Osteocyte (in vitro differentiated cells): Measurements from ENCODE around the gene WIPI1. TPM values are rescaled to one million over a fixed set of nuclear protein-coding genes. Genes with fewer than 3 reads are reported as not detected.
"Not testable (repeated sequence)": the region's sequence is repeated elsewhere in the genome, so short reads cannot be mapped to it uniquely, and the experiment has no call there.

Experiments used
- DNase-seq: peaks from one replicate; pipeline ENCODE4 v3.0.0; 2021; ENCODE audit warnings: mixed read lengths; ENCODE audit not compliant: unreplicated experiment; ENCODE audit errors: extremely low spot score
- H3K27ac Mint-ChIP-seq: one replicate; pipeline ENCODE4 v1.8.0; 2021; ENCODE audit warnings: mild to moderate bottlenecking, mixed read lengths; ENCODE audit not compliant: unreplicated experiment
- H3K27me3 Mint-ChIP-seq: one replicate; pipeline ENCODE4 v1.8.0; 2021; ENCODE audit warnings: mixed read lengths; ENCODE audit not compliant: unreplicated experiment
- H3K36me3 Mint-ChIP-seq: one replicate; pipeline ENCODE4 v1.8.0; 2021; ENCODE audit warnings: mixed read lengths; ENCODE audit not compliant: unreplicated experiment
- H3K4me1 Mint-ChIP-seq: one replicate; pipeline ENCODE4 v1.8.0; 2021; ENCODE audit warnings: mixed read lengths; ENCODE audit not compliant: unreplicated experiment
- H3K4me3 Mint-ChIP-seq: one replicate; pipeline ENCODE4 v1.8.0; 2021; ENCODE audit warnings: mild to moderate bottlenecking, moderate library complexity, mixed read lengths; ENCODE audit not compliant: unreplicated experiment
- H3K9me3 Mint-ChIP-seq: one replicate; pipeline ENCODE4 v1.8.0; 2021; ENCODE audit warnings: mixed read lengths; ENCODE audit not compliant: unreplicated experiment
- total RNA-seq: library from RNA; stranded (reverse); gene quantifications from 2 replicates; pipeline ENCODE4 v1.2.1, GENCODE V29; 2021
- TF ChIP-seq, protein P1 (sequence below): fragments of 200-600 bp; sonication (generic); IDR thresholded peaks from 2 replicates; pipeline ENCODE4 v1.5.0; 2021; ENCODE audit warnings: antibody characterized with exemption, mild to moderate bottlenecking, moderate library complexity

Gene WIPI1
- total RNA-seq, 1 donor from 2014 or later, result 74.5 TPM

DNA sequence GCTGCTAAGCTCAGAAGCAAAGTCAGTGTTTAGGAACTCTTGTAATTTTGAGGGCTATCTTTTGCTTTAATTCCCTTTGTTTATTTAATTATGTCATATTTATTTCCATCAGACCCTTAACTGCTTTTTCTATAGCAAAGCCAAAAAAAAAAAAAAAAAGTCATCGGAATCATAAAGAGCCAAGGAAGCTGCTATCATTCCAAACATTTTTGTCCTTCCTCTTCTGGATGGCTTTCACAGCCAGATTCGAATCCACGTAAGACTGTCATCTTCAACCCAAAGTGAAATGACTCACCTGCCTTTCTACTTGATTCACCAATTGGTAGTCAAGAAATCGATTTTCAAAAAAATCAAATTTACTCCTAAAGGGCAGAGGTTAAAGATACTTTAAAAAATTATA lies 38.4 kb downstream of the WIPI1 start:
- H3K27ac Mint-ChIP-seq, result no peak overlapping the region
- H3K36me3 Mint-ChIP-seq, result peaks cover 56% of the 10 kb centered on the region
- H3K9me3 Mint-ChIP-seq, result peaks cover 33% of the 10 kb centered on the region
- H3K4me3 Mint-ChIP-seq, result no peak overlapping the region
- TF ChIP-seq, protein P1, sequence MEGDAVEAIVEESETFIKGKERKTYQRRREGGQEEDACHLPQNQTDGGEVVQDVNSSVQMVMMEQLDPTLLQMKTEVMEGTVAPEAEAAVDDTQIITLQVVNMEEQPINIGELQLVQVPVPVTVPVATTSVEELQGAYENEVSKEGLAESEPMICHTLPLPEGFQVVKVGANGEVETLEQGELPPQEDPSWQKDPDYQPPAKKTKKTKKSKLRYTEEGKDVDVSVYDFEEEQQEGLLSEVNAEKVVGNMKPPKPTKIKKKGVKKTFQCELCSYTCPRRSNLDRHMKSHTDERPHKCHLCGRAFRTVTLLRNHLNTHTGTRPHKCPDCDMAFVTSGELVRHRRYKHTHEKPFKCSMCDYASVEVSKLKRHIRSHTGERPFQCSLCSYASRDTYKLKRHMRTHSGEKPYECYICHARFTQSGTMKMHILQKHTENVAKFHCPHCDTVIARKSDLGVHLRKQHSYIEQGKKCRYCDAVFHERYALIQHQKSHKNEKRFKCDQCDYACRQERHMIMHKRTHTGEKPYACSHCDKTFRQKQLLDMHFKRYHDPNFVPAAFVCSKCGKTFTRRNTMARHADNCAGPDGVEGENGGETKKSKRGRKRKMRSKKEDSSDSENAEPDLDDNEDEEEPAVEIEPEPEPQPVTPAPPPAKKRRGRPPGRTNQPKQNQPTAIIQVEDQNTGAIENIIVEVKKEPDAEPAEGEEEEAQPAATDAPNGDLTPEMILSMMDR, result no peak
- H3K4me1 Mint-ChIP-seq, result no peaks in the 10 kb centered on the region
- no peak for DNase-seq
- no peaks in the 10 kb centered on the region for H3K27me3 Mint-ChIP-seq

DNA sequence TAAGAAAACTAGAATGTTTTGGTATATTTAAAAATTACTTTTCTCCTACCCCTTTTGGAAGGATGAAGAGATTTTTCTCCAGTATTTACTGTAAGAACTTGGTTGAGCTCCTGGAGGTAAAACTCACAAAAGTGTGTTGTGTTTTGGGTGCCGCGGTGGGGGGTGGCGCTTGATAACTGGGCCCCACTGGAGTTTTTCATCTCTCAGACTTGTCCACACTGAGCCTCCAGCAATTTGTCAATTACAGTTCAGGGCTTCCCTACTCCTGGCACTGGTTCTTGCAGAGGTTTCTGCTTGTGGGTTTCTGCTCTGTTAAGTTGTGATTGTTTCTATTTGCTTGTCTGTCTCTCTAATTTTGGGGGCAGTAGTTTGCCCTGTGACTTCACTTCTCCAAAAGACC lies 40.0 kb downstream of the WIPI1 start:
- TF ChIP-seq, protein P1, result no peak
- Mint-ChIP-seq H3K36me3 (peaks cover 48% of the 10 kb centered on the region), H3K4me1 (no peaks in the 10 kb centered on the region), H3K9me3 (peaks cover 33% of the 10 kb centered on the region), H3K27ac (no peak overlapping the region), H3K4me3 (no peak overlapping the region), H3K27me3 (no peaks in the 10 kb centered on the region)
- DNase-seq, result no peak

DNA sequence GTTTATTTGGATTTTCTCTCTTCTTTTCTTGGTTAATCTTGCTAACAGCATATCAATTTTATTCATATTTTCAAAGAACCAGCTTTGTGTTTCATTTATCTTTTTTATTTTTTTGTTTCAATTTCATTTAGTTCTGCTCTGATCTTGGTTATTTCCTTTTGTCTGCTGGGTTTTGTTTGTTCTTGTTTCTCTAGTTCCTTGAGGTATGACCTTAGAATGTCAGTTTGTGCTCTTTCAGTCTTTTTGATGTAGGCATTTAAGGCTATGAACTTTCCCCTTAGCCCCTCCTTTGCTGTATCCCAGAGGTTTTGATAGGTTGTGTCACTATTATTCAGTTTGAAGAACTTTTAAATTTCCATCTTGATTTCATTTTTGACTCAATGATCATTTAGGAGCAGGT lies 42.4 kb downstream of the WIPI1 start:
- not testable (repeated sequence) for DNase-seq, H3K27ac Mint-ChIP-seq, H3K27me3 Mint-ChIP-seq, H3K4me1 Mint-ChIP-seq, H3K4me3 Mint-ChIP-seq
- Mint-ChIP-seq H3K36me3 (peaks cover 27% of the 10 kb centered on the region), H3K9me3 (peaks cover 33% of the 10 kb centered on the region)

DNA sequence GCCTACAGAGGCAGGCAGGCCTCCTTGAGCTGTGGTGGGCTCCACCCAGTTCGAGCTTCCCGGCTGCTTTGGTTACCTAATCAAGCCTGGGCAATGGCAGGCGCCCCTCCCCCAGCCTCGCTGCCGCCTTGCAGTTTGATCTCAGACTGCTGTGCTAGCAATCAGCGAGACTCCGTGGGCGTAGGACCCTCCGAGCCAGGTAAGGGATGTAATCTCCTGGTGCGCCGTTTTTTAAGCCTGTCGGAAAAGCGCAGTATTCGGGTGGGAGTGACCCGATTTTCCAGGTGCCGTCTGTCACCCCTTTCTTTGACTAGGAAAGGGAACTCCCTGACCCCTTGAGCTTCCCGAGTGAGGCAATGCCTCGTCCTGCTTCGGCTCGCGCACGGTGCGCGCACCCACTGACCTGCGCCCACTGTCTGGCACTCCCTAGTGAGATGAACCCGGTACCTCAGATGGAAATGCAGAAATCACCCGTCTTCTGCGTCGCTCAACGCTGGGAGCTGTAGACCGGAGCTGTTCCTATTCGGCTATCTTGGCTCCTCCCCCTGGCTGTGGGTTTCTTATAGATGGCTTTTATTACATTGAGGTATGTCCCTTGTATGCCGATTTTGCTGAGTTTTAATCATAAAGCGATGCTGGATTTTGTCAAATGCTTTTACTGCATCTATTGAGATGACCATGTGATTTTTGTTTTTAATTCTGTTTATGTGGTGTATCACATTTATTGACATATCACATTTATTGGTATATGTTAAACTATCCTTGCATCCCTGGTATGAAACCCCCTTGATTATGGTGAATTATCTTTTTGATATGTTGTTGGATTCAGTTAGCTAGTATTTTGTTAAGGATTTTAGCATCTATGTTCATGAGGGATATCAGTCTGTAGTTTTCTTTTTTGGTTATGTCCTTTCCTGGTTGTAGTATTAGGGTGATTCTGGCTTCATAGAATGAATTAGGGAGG lies 43.4 kb downstream of the WIPI1 start:
- Mint-ChIP-seq H3K9me3 (peaks cover 32% of the 10 kb centered on the region), H3K36me3 (peaks cover 21% of the 10 kb centered on the region), H3K4me3 (peak overlapping the region; percentile 66)
- H3K27ac Mint-ChIP-seq, H3K27me3 Mint-ChIP-seq, DNase-seq, H3K4me1 Mint-ChIP-seq: not testable (repeated sequence)

DNA sequence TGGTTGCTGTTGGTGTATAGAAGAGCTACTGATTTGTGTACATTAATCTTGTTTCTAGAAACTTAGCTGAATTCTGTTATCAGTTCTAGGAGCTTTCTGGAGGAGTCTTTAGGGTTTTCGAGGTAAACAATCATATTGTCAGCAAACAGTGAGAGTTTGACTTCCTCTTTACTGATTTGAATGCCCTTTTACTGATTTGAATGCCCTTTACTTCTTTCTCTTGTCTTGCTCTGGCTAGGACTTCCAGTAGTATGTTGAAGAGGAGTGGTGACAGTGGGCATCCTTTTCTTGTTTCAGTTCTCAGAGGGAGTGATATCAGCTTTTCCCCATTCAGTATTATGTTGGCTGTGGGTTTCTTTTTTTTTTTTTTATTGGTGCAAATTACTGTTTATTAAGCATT lies 49.6 kb downstream of the WIPI1 start:
- not testable (repeated sequence) for H3K27me3 Mint-ChIP-seq, DNase-seq, H3K4me3 Mint-ChIP-seq, H3K36me3 Mint-ChIP-seq, H3K27ac Mint-ChIP-seq, H3K4me1 Mint-ChIP-seq
- H3K9me3 Mint-ChIP-seq, result peaks cover 27% of the 10 kb centered on the region

DNA sequence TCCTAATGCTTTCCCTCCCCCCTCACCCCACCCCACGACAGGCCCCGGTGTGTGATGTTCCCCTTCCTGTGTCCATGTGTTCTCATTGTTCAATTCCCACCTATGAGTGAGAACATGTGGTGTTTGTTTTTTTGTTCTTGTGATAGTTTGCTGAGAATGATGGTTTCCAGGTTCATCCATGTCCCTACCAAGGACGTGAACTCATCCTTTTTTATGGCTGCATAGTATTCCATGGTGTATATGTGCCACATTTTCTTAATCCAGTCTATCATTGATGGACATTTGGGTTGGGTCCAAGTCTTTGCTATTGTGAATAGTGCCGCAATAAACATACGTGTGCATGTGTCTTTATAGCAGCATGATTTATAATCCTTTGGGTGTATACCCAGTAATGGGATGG lies 53.5 kb downstream of the WIPI1 start:
- H3K4me1 Mint-ChIP-seq, result peaks cover 19% of the 10 kb centered on the region
- H3K4me3 Mint-ChIP-seq, H3K36me3 Mint-ChIP-seq, DNase-seq, H3K27ac Mint-ChIP-seq, H3K27me3 Mint-ChIP-seq: not testable (repeated sequence)
- peaks cover 27% of the 10 kb centered on the region for H3K9me3 Mint-ChIP-seq

DNA sequence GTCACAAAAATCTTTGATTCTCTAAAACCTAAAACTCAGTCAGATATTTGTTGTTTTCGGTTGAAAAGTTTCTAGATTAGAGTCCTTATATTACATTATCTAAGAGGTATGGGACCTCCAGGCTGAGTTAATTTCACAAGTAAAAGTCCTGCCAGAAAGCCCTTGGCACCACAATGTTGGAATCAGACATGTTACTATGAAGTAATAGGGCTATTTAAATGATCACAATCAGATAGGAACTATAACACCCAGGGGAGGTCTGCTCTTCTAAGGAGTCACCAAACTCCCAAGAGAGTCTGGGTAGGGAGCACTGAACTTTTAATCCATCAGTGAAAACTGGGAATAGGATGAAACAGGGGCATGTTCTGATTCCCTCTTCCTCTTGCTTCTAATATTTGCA lies 54.2 kb downstream of the WIPI1 start:
- Mint-ChIP-seq H3K27me3 (no peaks in the 10 kb centered on the region), H3K36me3 (peaks cover 2% of the 10 kb centered on the region), H3K4me3 (no peak overlapping the region), H3K4me1 (peaks cover 23% of the 10 kb centered on the region), H3K9me3 (peaks cover 27% of the 10 kb centered on the region), H3K27ac (no peak overlapping the region)
- no peak for DNase-seq
- TF ChIP-seq, protein P1, result no peak
